GM12874 (cell line): ENCODE data around the gene LRRC47.

Experiments used
- CTCF ChIP-seq: IDR thresholded peaks from 2 replicates; pipeline ENCODE4 v1.5.1; 2011; ENCODE audit warnings: low read depth, mild to moderate bottlenecking, control low read depth, low read length, moderate library complexity; ENCODE audit not compliant: insufficient read depth

The LRRC47 gene

GRCh38 chr1:3816331-3817137 lies 20.2 kb upstream of the LRRC47 start:
- no peak for TF ChIP-seq CTCF

DNA sequence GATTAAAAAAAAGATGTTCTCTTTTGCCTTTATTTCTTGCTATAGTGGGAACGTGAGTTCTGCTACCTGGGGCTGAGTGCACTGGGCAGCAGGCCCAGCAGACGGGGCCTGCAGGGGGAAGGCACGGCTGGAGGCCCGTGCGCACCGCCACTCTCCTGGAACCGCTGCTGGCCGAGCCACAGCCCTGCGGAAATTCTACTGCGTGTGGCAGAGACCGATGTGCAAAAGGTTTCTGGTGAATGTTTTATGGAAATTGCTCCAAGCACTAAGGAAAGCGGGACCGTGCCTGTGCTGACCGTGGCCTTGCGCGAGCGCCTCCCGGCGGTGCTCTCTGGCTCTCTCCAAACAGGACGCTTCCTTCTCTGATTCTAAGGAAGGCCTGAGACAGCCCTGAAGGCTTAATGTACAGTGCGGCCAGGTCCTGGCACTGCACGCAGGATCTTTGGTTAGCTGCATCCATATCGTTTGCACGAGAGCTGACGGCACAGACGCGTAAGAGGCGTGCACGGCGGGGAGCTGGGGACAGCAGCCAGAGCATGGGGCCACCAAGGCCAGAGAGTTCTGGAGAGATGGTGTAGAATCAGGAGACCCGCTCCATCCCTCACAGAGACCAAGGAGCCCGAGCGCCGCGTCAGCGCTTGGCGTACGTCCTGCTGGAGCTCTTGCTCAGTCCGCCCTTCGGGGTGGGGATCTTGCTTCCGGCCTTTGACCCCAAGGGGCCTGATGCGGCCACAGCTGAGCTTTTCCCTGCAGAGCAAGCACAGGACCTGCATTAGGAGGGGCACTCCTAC lies 18.7 kb upstream of the LRRC47 start:
- no peak for TF ChIP-seq CTCF

DNA sequence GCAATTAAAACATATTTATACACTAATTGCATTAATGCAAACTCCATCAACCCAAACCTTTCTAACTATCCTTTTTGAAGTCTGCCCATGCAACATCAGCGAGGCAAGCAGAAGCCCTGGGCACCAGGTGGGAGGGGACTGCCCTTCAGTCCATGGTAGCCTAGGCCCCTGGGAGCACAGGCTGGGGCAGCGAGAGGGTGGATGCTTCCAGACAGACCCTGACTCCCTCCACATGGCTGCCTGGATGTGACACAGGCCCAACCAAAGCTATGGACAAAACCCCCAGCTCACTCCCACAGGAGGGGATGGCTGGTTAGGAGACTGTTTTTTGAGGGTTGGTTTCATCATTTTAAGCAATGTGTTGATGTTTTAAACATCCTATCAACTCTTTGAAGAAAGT lies 17.8 kb upstream of the LRRC47 start:
- TF ChIP-seq CTCF, result no peak

DNA sequence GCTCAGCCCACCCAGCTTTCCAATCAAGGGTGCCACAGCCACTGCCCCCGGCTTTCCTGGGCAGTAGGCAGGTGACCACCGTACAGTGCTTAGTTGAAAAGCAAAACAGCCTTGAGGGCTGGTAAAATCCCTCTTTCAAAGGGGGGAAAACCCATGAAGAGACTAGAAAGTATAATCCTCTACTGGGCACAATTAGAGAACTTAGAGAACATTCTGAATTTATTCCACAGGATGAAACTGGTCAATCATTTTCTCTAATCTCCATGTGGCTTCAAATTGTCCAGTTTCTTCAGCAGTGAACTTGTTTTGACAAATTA lies 15.3 kb upstream of the LRRC47 start:
- no peak for TF ChIP-seq CTCF

DNA sequence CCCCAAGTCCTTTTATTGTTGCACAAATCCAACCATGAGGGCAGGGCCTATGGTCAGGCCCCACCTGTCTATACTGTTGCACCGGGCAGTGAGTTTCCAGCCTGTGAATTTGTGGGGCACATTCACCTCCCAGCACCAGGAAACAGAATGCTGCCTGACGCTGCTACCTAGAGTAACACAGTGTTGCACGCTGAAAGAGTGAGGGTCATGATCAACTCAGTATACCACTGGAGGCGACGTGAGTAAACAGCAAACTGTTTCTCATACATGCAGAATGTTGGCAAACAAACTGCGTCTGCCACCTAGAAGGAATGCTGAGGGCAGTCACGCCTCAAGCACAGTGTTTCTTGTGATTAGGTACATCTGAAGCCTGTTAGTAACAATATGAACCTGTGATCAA lies 13.4 kb upstream of the LRRC47 start:
- TF ChIP-seq CTCF, result no peak

GRCh38 chr1:3807769-3808168 lies 11.5 kb upstream of the LRRC47 start:
- TF ChIP-seq CTCF, result no peak

- TF ChIP-seq CTCF, result no peak
Measured at GRCh38 chr1:3805038-3805437, 8.7 kb upstream of the LRRC47 start.
